MM.1S (cell line): ENCODE measurements around the gene FCHO2.

Experiments used
- DNase-seq: peaks from one replicate; pipeline ENCODE4 v3.0.0-alpha.2; 2015
- H2AFZ ChIP-seq: fragments of 300-600 bp; sonication (generic); 2 replicates; pipeline ENCODE4 v1.6.0; 2016; ENCODE audit warnings: antibody characterized with exemption, low read length
- H3F3A ChIP-seq: fragments of 300-600 bp; sonication (generic); 2 replicates; pipeline ENCODE4 v1.6.1; 2016; ENCODE audit warnings: mild to moderate bottlenecking, antibody characterized with exemption, low read length, moderate library complexity, mixed read lengths; ENCODE audit not compliant: insufficient read depth
- H3K27ac ChIP-seq: fragments of 300-600 bp; sonication (generic); 2 replicates; pipeline ENCODE4 v1.5.1; 2016; ENCODE audit warnings: mild to moderate bottlenecking, low read length
- H3K27me3 ChIP-seq: fragments of 300-600 bp; sonication (generic); replicated peaks from 2 replicates; pipeline ENCODE4 v1.6.0; 2016; ENCODE audit warnings: low read length; ENCODE audit not compliant: insufficient read depth
- H3K36me3 ChIP-seq: fragments of 300-600 bp; sonication (generic); replicated peaks from 2 replicates; pipeline ENCODE4 v1.6.1; 2016; ENCODE audit warnings: mild to moderate bottlenecking, low read length, mixed read lengths; ENCODE audit not compliant: insufficient read depth
- H3K4me1 ChIP-seq: fragments of 300-600 bp; sonication (generic); 2 replicates; pipeline ENCODE4 v1.6.1; 2016; ENCODE audit warnings: low read length, mixed read lengths
- H3K4me2 ChIP-seq: fragments of 300-600 bp; sonication (generic); 2 replicates; pipeline ENCODE4 v1.6.0; 2016; ENCODE audit warnings: low read depth, low read length
- H3K4me3 ChIP-seq: fragments of 300-600 bp; sonication (generic); 2 replicates; pipeline ENCODE4 v1.5.1; 2016; ENCODE audit warnings: low read length, mixed read lengths
- H3K79me2 ChIP-seq: fragments of 300-600 bp; sonication (generic); 2 replicates; pipeline ENCODE4 v1.6.1; 2016; ENCODE audit warnings: mixed run types, low read length, mixed read lengths
- H3K9ac ChIP-seq: fragments of 300-600 bp; sonication (generic); 2 replicates; pipeline ENCODE4 v1.6.1; 2016; ENCODE audit warnings: low read length, mixed read lengths
- H3K9me2 ChIP-seq: fragments of 300-600 bp; sonication (generic); replicated peaks from 2 replicates; pipeline ENCODE4 v1.6.1; 2016; ENCODE audit warnings: mild to moderate bottlenecking, low read length, mixed read lengths; ENCODE audit not compliant: insufficient read depth
- H3K9me3 ChIP-seq: fragments of 300-600 bp; sonication (generic); replicated peaks from 2 replicates; pipeline ENCODE4 v1.6.1; 2016; ENCODE audit warnings: mild to moderate bottlenecking, low read length, mixed read lengths; ENCODE audit not compliant: insufficient read depth
- H4K20me1 ChIP-seq: fragments of 300-600 bp; sonication (generic); 2 replicates; pipeline ENCODE4 v1.6.1; 2016; ENCODE audit warnings: mild to moderate bottlenecking, low read length, moderate library complexity, mixed read lengths; ENCODE audit not compliant: insufficient read depth
- CTCF ChIP-seq: fragments of 300-600 bp; sonication (generic); IDR thresholded peaks from 2 replicates; pipeline ENCODE4 v1.5.1; 2016; ENCODE audit warnings: antibody characterized with exemption, low read length, mixed read lengths
- EZH2 ChIP-seq: fragments of 300-600 bp; sonication (generic); optimal IDR thresholded peaks from 2 replicates; pipeline ENCODE3; 2017; ENCODE audit warnings: low read depth, mild to moderate bottlenecking, antibody characterized with exemption, low read length, mixed read lengths
- EZH2phosphoT487 ChIP-seq: fragments of 300-600 bp; sonication (generic); IDR thresholded peaks from 2 replicates; pipeline ENCODE4 v1.6.1; 2018; ENCODE audit warnings: antibody characterized with exemption, low read length

The FCHO2 gene

DNA sequence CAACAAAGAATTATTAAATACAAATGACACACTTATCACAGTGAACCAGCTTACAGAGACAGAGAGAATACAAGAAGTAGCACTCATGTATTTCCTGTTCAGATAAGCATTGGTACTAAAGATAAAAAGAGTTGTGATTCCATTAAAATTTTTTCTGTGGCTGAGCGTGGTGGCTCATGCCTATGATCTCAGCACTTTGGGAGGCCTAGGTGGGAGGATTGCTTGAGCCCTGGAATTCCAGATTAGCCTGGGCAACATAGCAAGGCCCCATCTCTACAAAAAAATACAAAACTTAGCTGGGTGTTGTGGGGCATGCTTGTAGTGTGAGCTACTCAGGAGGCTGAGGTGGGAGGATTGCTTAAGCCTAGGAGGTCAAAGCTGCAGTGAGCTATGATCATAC is 32.9 kb downstream of the FCHO2 start:
- H3K9me3 ChIP-seq, result no peaks in the 10 kb centered on the region
- no peaks in the 10 kb centered on the region for H3K79me2 ChIP-seq
- H2AFZ ChIP-seq, result no peak overlapping the region
- H3K4me2 ChIP-seq, result no peak overlapping the region
- no peak overlapping the region for H3K27ac ChIP-seq
- H3K4me1 ChIP-seq, result 0 out of 2 replicates have a peak, but pooled peaks cover 4% of the 10 kb centered on the region
- no peaks in the 10 kb centered on the region for H4K20me1 ChIP-seq
- H3K9me2 ChIP-seq, result no peaks in the 10 kb centered on the region
- H3F3A ChIP-seq, result no peaks in the 10 kb centered on the region
- no peak overlapping the region for H3K4me3 ChIP-seq
- no peak for TF ChIP-seq EZH2phosphoT487
- no peak for TF ChIP-seq CTCF
- TF ChIP-seq EZH2, result no peak
- no peaks in the 10 kb centered on the region for H3K27me3 ChIP-seq
- H3K9ac ChIP-seq, result no peak overlapping the region
- H3K36me3 ChIP-seq, result no peaks in the 10 kb centered on the region
- no peak for DNase-seq

DNA sequence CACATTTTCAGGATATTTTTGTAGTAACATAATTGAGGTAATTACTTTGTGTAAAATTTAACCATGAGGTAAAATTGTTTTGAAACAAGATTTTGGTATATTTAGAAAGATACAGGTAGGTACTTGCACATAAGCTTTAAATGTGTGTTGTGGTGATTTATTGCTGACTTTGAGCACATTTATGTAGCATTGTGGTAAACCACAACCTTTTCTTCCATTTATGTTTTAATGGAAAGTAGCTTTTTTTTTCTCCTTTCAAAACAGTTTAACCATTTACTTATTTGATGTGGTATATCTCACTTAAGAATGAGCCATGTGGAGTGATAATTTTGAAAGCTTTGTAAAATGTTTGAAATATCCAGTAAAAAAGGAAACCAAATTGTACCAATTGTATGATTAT is 35.6 kb downstream of the FCHO2 start:
- H3K4me3 ChIP-seq, result no peak overlapping the region
- H3K4me1 ChIP-seq, result 0 out of 2 replicates have a peak, but pooled peaks cover 4% of the 10 kb centered on the region
- H3K79me2 ChIP-seq, result no peaks in the 10 kb centered on the region
- no peak overlapping the region for H3K9ac ChIP-seq
- no peak overlapping the region for H3K27ac ChIP-seq
- no peaks in the 10 kb centered on the region for H3K9me2 ChIP-seq
- H3K27me3 ChIP-seq, result no peaks in the 10 kb centered on the region
- no peaks in the 10 kb centered on the region for H3F3A ChIP-seq
- no peaks in the 10 kb centered on the region for H3K9me3 ChIP-seq
- peak; percentile 77 for DNase-seq
- no peak for TF ChIP-seq EZH2
- TF ChIP-seq CTCF, result no peak
- no peak for TF ChIP-seq EZH2phosphoT487
- no peaks in the 10 kb centered on the region for H3K36me3 ChIP-seq
- no peaks in the 10 kb centered on the region for H4K20me1 ChIP-seq
- no peak overlapping the region for H3K4me2 ChIP-seq
- no peak overlapping the region for H2AFZ ChIP-seq

DNA sequence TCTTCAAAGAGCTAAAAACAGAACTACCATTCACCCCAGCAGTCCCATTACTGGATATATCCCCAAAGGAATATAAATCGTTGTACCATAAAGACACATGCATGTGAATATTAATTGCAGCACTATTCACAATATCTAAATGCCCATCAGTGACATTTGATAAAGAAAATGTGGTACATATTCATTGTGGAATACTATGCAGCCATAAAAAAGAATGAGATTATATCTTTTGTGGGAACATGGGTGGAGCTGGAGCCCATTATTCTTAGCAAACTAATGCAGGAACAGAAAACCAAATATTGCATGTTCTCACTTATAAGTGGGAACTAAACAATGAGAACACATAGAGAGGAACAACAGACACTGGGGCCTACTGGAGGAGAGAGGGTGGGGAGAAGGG is 38.7 kb downstream of the FCHO2 start:
- Histone ChIP-seq H4K20me1 (no peaks in the 10 kb centered on the region), H3K9me2 (no peaks in the 10 kb centered on the region), H2AFZ (no peak overlapping the region), H3K27ac (no peak overlapping the region), H3K4me2 (no peak overlapping the region), H3F3A (no peaks in the 10 kb centered on the region), H3K9ac (no peak overlapping the region), H3K36me3 (no peaks in the 10 kb centered on the region), H3K79me2 (no peaks in the 10 kb centered on the region), H3K4me3 (no peak overlapping the region), H3K4me1 (0 out of 2 replicates have a peak, but pooled peaks cover 4% of the 10 kb centered on the region), H3K9me3 (no peaks in the 10 kb centered on the region), H3K27me3 (no peaks in the 10 kb centered on the region)
- TF ChIP-seq EZH2phosphoT487 (no peak), CTCF (no peak), EZH2 (no peak)
- DNase-seq, result no peak
